ENCODE results near the gene USP8.
A peak's percentile ranks its signal among the peaks of the same experiment; 100 is the strongest.

Gene USP8

GRCh38 chr15:50543556-50543955, 119.4 kb downstream of the USP8 start:
- DNase-seq (ENCODE audit: low read depth) = peak; percentile 36

GRCh38 chr15:50544368-50544767, 120.2 kb downstream of the USP8 start:
- no peak for DNase-seq (ENCODE audit: low read depth)

- no peak for DNase-seq (ENCODE audit: low read depth)
Measured at GRCh38 chr15:50546566-50546965, 122.4 kb downstream of the USP8 start, which contains the start of gene USP50. Gene USP50, minus strand, starts transcription at chr15:50546666. Its CDS starts 141 bp downstream, at chr15:50546525.

- no peak for DNase-seq (ENCODE audit: low read depth)
Measured at GRCh38 chr15:50549326-50549725, 125.1 kb downstream of the USP8 start.

GRCh38 chr15:50552238-50552637, 128.0 kb downstream of the USP8 start:
- no peak for DNase-seq (ENCODE audit: low read depth)

GRCh38 chr15:50556642-50557371, 132.6 kb downstream of the USP8 start:
- no peak for DNase-seq (ENCODE audit: low read depth)

- no peak for DNase-seq (ENCODE audit: low read depth)
Measured at GRCh38 chr15:50558012-50558411, 133.8 kb downstream of the USP8 start.

- DNase-seq (ENCODE audit: low read depth) = peak; percentile 68
Measured at GRCh38 chr15:50562735-50563640, 138.8 kb downstream of the USP8 start.

GRCh38 chr15:50563756-50564155, 139.6 kb downstream of the USP8 start:
- DNase-seq (ENCODE audit: low read depth) = no peak
